ENCODE data around the gene DEDD.
"Not testable (repeated sequence)": the region's sequence is repeated elsewhere in the genome, so short reads cannot be mapped to it uniquely, and the experiment has no call there.

DEDD gene

GRCh38 chr1:161131523-161132409 is 701 bp downstream of the DEDD start:
- no peak overlapping the region for H3K27ac Mint-ChIP-seq (ENCODE audit: low read depth)
- DNase-seq (ENCODE audit: low spot score in 2 of 2) (no peak), ATAC-seq (replicated peaks; ENCODE audit: extremely low read depth, poor library complexity, severe bottlenecking) (peak; percentile 4)
- no peak overlapping the region for H3K4me3 Mint-ChIP-seq
- H3K36me3 Mint-ChIP-seq (ENCODE audit: insufficient read depth), result peaks cover 16% of the 10 kb centered on the region
- H3K27me3 Mint-ChIP-seq, result no peaks in the 10 kb centered on the region
- no peaks in the 10 kb centered on the region for H3K9me3 Mint-ChIP-seq
- peaks cover 40% of the 10 kb centered on the region for H3K4me1 Mint-ChIP-seq

- no peak overlapping the region for H3K4me3 Mint-ChIP-seq
- no peaks in the 10 kb centered on the region for H3K27me3 Mint-ChIP-seq
- no peak for ATAC-seq (replicated peaks; ENCODE audit: extremely low read depth, poor library complexity, severe bottlenecking)
- H3K27ac Mint-ChIP-seq (ENCODE audit: low read depth), result no peak overlapping the region
- peaks cover 51% of the 10 kb centered on the region for H3K4me1 Mint-ChIP-seq
- no peaks in the 10 kb centered on the region for H3K9me3 Mint-ChIP-seq
- no peak for DNase-seq (ENCODE audit: low spot score in 2 of 2)
- peaks cover 20% of the 10 kb centered on the region for H3K36me3 Mint-ChIP-seq (ENCODE audit: insufficient read depth)
Measured at GRCh38 chr1:161130266-161130665, 2.2 kb downstream of the DEDD start.

DNA sequence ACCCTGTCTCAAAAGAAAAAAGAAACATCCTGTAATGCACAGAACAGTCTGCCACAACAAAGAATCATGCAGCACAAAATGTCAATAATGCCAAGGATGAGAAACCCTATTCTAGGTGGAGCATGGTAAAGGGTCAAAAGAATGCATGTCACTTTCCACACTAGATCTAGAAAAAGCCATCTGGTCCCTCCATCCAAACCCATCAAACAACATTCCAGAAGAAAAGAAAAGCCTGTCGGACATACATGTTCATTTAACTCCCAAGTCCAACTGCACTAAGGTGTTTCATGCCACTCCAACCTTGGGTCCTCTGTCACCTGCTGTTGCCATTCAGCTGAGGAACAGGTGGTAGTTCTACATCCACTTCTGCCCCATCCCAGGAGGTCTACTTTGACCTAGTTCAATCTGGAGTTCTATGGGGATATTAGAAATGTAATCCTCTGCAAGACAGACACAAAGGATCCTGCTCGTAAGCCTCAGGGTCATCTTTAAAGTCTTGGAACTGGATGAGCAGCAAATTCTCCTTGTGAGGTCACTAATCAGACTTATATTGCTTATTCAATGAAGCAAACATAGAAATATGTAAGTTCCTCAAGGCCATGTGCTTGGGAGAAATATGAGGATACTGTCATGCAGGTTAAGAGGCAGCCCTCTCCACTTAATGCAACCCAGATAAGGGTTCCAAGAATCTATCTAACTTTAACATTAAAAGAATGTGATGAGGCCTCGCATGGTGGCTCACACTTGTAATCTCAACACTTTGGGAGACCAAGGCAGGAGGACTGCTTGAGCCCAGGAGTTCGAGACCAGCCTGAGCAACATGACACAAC is 3.7 kb downstream of the DEDD start:
- Mint-ChIP-seq H3K9me3 (no peaks in the 10 kb centered on the region), H3K27ac (ENCODE audit: low read depth) (no peak overlapping the region), H3K4me3 (no peak overlapping the region), H3K27me3 (no peaks in the 10 kb centered on the region), H3K36me3 (ENCODE audit: insufficient read depth) (peaks cover 26% of the 10 kb centered on the region), H3K4me1 (peaks cover 51% of the 10 kb centered on the region)
- DNase-seq (ENCODE audit: low spot score in 2 of 2), result no peak
- no peak for ATAC-seq (replicated peaks; ENCODE audit: extremely low read depth, poor library complexity, severe bottlenecking)

- Mint-ChIP-seq H3K27ac (ENCODE audit: low read depth) (peak overlapping the region; percentile 61), H3K27me3 (no peaks in the 10 kb centered on the region), H3K4me3 (no peak overlapping the region), H3K4me1 (peaks cover 51% of the 10 kb centered on the region), H3K36me3 (ENCODE audit: insufficient read depth) (peaks cover 38% of the 10 kb centered on the region), H3K9me3 (no peaks in the 10 kb centered on the region)
- DNase-seq (ENCODE audit: low spot score in 2 of 2), result no peak
- ATAC-seq (replicated peaks; ENCODE audit: extremely low read depth, poor library complexity, severe bottlenecking), result no peak
Measured at GRCh38 chr1:161127649-161128048, 4.8 kb downstream of the DEDD start.

DNA sequence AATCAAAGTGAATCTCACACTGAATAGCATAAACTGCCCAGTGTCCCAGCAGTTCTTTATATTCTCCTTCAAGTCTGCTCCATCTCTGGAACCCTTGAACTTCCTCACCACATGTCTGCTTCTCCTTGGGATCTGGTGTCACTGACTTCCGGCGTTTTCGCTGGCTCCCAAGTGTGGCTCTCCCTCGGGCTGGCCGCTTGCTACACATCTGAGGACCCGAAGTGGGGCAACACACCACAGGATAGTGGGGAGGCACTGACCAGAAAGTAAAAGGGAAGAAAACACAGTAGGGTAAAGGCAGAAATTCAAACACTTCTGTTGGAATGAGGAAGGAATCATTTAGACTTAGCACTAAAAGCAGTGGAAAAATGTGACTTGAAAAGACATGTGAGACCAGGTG is 9.5 kb downstream of the DEDD start:
- Mint-ChIP-seq H3K4me1 (peaks cover 45% of the 10 kb centered on the region), H3K9me3 (no peaks in the 10 kb centered on the region), H3K36me3 (ENCODE audit: insufficient read depth) (peaks cover 55% of the 10 kb centered on the region), H3K27ac (ENCODE audit: low read depth) (peak overlapping the region; percentile 90), H3K4me3 (no peak overlapping the region), H3K27me3 (no peaks in the 10 kb centered on the region)
- no peak for ATAC-seq (replicated peaks; ENCODE audit: extremely low read depth, poor library complexity, severe bottlenecking)
- no peak for DNase-seq (ENCODE audit: low spot score in 2 of 2)

DNA sequence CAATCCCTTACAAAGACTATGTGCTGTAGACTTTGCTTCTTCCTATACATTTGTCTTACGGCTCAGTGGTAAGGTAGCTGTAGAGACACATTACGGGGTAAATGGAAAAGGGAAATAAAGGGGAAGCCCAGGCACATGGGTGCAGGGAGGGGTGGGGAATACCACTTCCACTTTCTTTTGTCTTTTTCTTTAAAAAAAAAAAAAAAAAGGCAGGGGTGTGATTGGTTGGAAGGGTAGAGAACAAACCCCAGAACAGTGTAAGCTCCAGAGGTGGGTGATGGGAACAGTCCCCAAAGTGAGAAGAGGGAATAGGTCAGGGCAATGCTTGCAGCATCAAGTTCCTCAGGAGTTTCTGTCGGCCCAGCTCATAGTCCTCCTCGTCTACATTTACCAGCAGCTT is 10.6 kb downstream of the DEDD start:
- H3K27ac Mint-ChIP-seq (ENCODE audit: low read depth), result peak overlapping the region; percentile 52
- DNase-seq (ENCODE audit: low spot score in 2 of 2) (no peak), ATAC-seq (replicated peaks; ENCODE audit: extremely low read depth, poor library complexity, severe bottlenecking) (no peak)
- H3K36me3 Mint-ChIP-seq (ENCODE audit: insufficient read depth), result peaks cover 58% of the 10 kb centered on the region
- peaks cover 43% of the 10 kb centered on the region for H3K4me1 Mint-ChIP-seq
- H3K4me3 Mint-ChIP-seq, result no peak overlapping the region
- H3K9me3 Mint-ChIP-seq, result no peaks in the 10 kb centered on the region
- no peaks in the 10 kb centered on the region for H3K27me3 Mint-ChIP-seq

DNA sequence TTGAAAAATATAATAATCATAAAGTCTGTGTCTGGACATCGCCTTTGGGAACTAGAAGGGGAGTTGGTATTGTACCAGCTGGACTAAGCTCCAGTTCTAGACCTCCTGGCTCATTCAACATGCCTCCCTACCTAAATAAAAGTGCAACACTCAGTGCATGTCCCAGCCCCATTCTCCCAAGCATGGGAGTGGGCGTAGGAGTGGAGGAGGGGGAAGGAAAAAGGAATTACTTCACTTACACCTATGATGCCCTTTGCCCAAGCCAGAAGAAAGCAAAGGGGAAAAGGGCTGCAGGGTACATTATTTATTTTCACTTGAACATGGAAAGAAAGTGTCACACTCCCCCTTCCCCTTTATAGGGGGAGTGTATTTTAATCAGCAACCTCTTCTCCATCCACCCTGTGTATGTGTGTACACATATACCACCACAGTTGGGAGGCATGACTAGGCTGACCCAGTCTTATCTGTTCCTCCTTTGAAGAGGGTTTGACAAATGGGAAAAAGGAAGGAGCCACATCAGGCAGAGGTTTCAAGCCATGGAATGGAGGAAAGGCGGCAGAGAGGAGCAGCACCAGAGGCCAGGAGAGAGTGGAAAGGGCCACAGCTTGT is 11.3 kb downstream of the DEDD start:
- peaks cover 53% of the 10 kb centered on the region for H3K36me3 Mint-ChIP-seq (ENCODE audit: insufficient read depth)
- H3K27me3 Mint-ChIP-seq, result no peaks in the 10 kb centered on the region
- H3K9me3 Mint-ChIP-seq, result no peaks in the 10 kb centered on the region
- H3K27ac Mint-ChIP-seq (ENCODE audit: low read depth), result peak overlapping the region; percentile 52
- ATAC-seq (replicated peaks; ENCODE audit: extremely low read depth, poor library complexity, severe bottlenecking) (no peak), DNase-seq (ENCODE audit: low spot score in 2 of 2) (no peak)
- peaks cover 42% of the 10 kb centered on the region for H3K4me1 Mint-ChIP-seq
- H3K4me3 Mint-ChIP-seq, result no peak overlapping the region

GRCh38 chr1:161119092-161119903 is 13.2 kb downstream of the DEDD start:
- peaks cover 47% of the 10 kb centered on the region for H3K4me1 Mint-ChIP-seq
- H3K36me3 Mint-ChIP-seq (ENCODE audit: insufficient read depth), result peaks cover 52% of the 10 kb centered on the region
- H3K4me3 Mint-ChIP-seq, result peak overlapping the region; percentile 97
- DNase-seq (ENCODE audit: low spot score in 2 of 2) (peak in 1 of 2 donors; percentile 55), ATAC-seq (replicated peaks; ENCODE audit: extremely low read depth, poor library complexity, severe bottlenecking) (peak; percentile 53)
- H3K27ac Mint-ChIP-seq (ENCODE audit: low read depth), result peak overlapping the region; percentile 96
- no peaks in the 10 kb centered on the region for H3K9me3 Mint-ChIP-seq
- H3K27me3 Mint-ChIP-seq, result no peaks in the 10 kb centered on the region

- Mint-ChIP-seq H3K36me3 (ENCODE audit: insufficient read depth) (peaks cover 39% of the 10 kb centered on the region), H3K27ac (ENCODE audit: low read depth) (peak within 1 kb of the TSS; percentile 96), H3K4me3 (peak within 1 kb of the TSS; percentile 97), H3K9me3 (no peaks in the 10 kb centered on the region), H3K4me1 (peaks cover 60% of the 10 kb centered on the region), H3K27me3 (no peaks in the 10 kb centered on the region)
- DNase-seq (ENCODE audit: low spot score in 2 of 2), result peak; percentile 71 to 74
- ATAC-seq (replicated peaks; ENCODE audit: extremely low read depth, poor library complexity, severe bottlenecking), result peak; percentile 81
Measured at GRCh38 chr1:161117759-161118581, 14.5 kb downstream of the DEDD start, which contains the start of the genes NIT1 and PFDN2. TSS of gene NIT1 (plus strand) at chr1:161118105. CDS start at chr1:161118177, 72 bp downstream. TSS of gene PFDN2 (minus strand) at chr1:161118037. CDS start at chr1:161118026, 11 bp downstream.

GRCh38 chr1:161115961-161116360 is 16.5 kb downstream of the DEDD start:
- not testable (repeated sequence) for H3K27me3 Mint-ChIP-seq; H3K27ac Mint-ChIP-seq (ENCODE audit: low read depth); DNase-seq (ENCODE audit: low spot score in 2 of 2); ATAC-seq (replicated peaks; ENCODE audit: extremely low read depth, poor library complexity, severe bottlenecking); H3K9me3 Mint-ChIP-seq
- Mint-ChIP-seq H3K36me3 (ENCODE audit: insufficient read depth) (peaks cover 22% of the 10 kb centered on the region), H3K4me1 (peaks cover 67% of the 10 kb centered on the region), H3K4me3 (peak overlapping the region; percentile 97)

GRCh38 chr1:161115132-161115711 is 17.2 kb downstream of the DEDD start:
- Mint-ChIP-seq H3K27ac (ENCODE audit: low read depth) (no peak overlapping the region), H3K36me3 (ENCODE audit: insufficient read depth) (peaks cover 21% of the 10 kb centered on the region), H3K4me1 (peaks cover 65% of the 10 kb centered on the region), H3K27me3 (no peaks in the 10 kb centered on the region), H3K9me3 (no peaks in the 10 kb centered on the region), H3K4me3 (peak overlapping the region; percentile 97)
- no peak for DNase-seq (ENCODE audit: low spot score in 2 of 2)
- ATAC-seq (replicated peaks; ENCODE audit: extremely low read depth, poor library complexity, severe bottlenecking), result no peak

All from central memory CD8-positive, alpha-beta T cell (primary cell).